ENCODE measurements around the gene HDHD5. TPM values are rescaled to one million over a fixed set of nuclear protein-coding genes. Genes with fewer than 3 reads are reported as not detected.

Gene HDHD5
- total RNA-seq, 1 donor from 2014 or later, result 52.6 TPM

- Histone ChIP-seq H3K27ac (replicated peaks) (peak overlapping the region; percentile 5), H3K9me3 (replicated peaks) (no peaks in the 10 kb centered on the region), H3K27me3 (ENCODE audit: low read depth) (peaks cover 11% of the 10 kb centered on the region), H3K36me3 (no peaks in the 10 kb centered on the region), H3K4me3 (no peak overlapping the region), H3K4me1 (peaks cover 40% of the 10 kb centered on the region)
- DNase-seq, result no peak
- intact Hi-C loops (cut with micrococcal nuclease), result no loop called here
- no peak for TF ChIP-seq CTCF (IDR thresholded peaks at IDR 0.05; ENCODE audit: borderline replicate concordance)
Observed at GRCh38 chr22:17115945-17116565, 43.0 kb downstream of the HDHD5 start.

GRCh38 chr22:17115236-17115635, 43.8 kb downstream of the HDHD5 start:
- no peaks in the 10 kb centered on the region for H3K36me3 ChIP-seq
- peaks cover 6% of the 10 kb centered on the region for H3K27me3 ChIP-seq (ENCODE audit: low read depth)
- peaks cover 35% of the 10 kb centered on the region for H3K4me1 ChIP-seq
- no peak for DNase-seq
- no peak overlapping the region for H3K4me3 ChIP-seq
- intact Hi-C loops (cut with micrococcal nuclease), result no loop called here
- no peak for TF ChIP-seq CTCF (IDR thresholded peaks at IDR 0.05; ENCODE audit: borderline replicate concordance)
- no peak overlapping the region for H3K27ac ChIP-seq (replicated peaks)
- H3K9me3 ChIP-seq (replicated peaks), result no peaks in the 10 kb centered on the region

GRCh38 chr22:17114898-17115235, 44.2 kb downstream of the HDHD5 start:
- peaks cover under 1% of the 10 kb centered on the region for H3K36me3 ChIP-seq
- no peaks in the 10 kb centered on the region for H3K9me3 ChIP-seq (replicated peaks)
- intact Hi-C loops (cut with micrococcal nuclease), result no loop called here
- H3K4me1 ChIP-seq, result peaks cover 35% of the 10 kb centered on the region
- peaks cover 5% of the 10 kb centered on the region for H3K27me3 ChIP-seq (ENCODE audit: low read depth)
- DNase-seq, result no peak
- H3K27ac ChIP-seq (replicated peaks), result no peak overlapping the region
- no peak overlapping the region for H3K4me3 ChIP-seq
- TF ChIP-seq CTCF (IDR thresholded peaks at IDR 0.05; ENCODE audit: borderline replicate concordance), result no peak

- Histone ChIP-seq H3K9me3 (replicated peaks) (no peaks in the 10 kb centered on the region), H3K27ac (replicated peaks) (no peak overlapping the region), H3K27me3 (ENCODE audit: low read depth) (no peaks in the 10 kb centered on the region), H3K36me3 (peaks cover 6% of the 10 kb centered on the region), H3K4me3 (no peak overlapping the region), H3K4me1 (peaks cover 29% of the 10 kb centered on the region)
- DNase-seq, result no peak
- intact Hi-C loops (cut with micrococcal nuclease), result no loop called here
- TF ChIP-seq CTCF (IDR thresholded peaks at IDR 0.05; ENCODE audit: borderline replicate concordance), result no peak
Observed at GRCh38 chr22:17114173-17114897, 44.7 kb downstream of the HDHD5 start.

- DNase-seq, result no peak
- peaks cover 13% of the 10 kb centered on the region for H3K36me3 ChIP-seq
- H3K9me3 ChIP-seq (replicated peaks), result no peaks in the 10 kb centered on the region
- TF ChIP-seq CTCF (IDR thresholded peaks at IDR 0.05; ENCODE audit: borderline replicate concordance), result no peak
- H3K27me3 ChIP-seq (ENCODE audit: low read depth), result no peaks in the 10 kb centered on the region
- H3K27ac ChIP-seq (replicated peaks), result no peak overlapping the region
- H3K4me3 ChIP-seq, result no peak overlapping the region
- H3K4me1 ChIP-seq, result peaks cover 22% of the 10 kb centered on the region
- intact Hi-C loops (cut with micrococcal nuclease), result no loop called here
Observed at GRCh38 chr22:17113600-17113999, 45.5 kb downstream of the HDHD5 start.
